ENCODE results near the gene SMIM10L2A.

GRCh38 chrX:135477576-135477975 is 55.8 kb downstream of the SMIM10L2A start:
- TF ChIP-seq, protein P1, sequence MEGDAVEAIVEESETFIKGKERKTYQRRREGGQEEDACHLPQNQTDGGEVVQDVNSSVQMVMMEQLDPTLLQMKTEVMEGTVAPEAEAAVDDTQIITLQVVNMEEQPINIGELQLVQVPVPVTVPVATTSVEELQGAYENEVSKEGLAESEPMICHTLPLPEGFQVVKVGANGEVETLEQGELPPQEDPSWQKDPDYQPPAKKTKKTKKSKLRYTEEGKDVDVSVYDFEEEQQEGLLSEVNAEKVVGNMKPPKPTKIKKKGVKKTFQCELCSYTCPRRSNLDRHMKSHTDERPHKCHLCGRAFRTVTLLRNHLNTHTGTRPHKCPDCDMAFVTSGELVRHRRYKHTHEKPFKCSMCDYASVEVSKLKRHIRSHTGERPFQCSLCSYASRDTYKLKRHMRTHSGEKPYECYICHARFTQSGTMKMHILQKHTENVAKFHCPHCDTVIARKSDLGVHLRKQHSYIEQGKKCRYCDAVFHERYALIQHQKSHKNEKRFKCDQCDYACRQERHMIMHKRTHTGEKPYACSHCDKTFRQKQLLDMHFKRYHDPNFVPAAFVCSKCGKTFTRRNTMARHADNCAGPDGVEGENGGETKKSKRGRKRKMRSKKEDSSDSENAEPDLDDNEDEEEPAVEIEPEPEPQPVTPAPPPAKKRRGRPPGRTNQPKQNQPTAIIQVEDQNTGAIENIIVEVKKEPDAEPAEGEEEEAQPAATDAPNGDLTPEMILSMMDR (conservative IDR thresholded peaks at IDR 0.05 in 1 of 2, IDR thresholded peaks at IDR 0.05 in 1 of 2; ENCODE audit: extremely low read depth in 1 of 2, insufficient read depth in 1 of 2, low read depth in 1 of 2, low read length in 2 of 2) = peak; percentile 38 to 73
- no peak for TF ChIP-seq EZH2 (IDR thresholded peaks at IDR 0.05; ENCODE audit: borderline replicate concordance, low read length)
